DMS114 treated with DMSO at 0.1 percent for 48 hours (cell line): ENCODE data around the gene C19orf33.
A peak's percentile ranks its signal among the peaks of the same experiment; 100 is the strongest.
"Not testable (repeated sequence)": the region's sequence is repeated elsewhere in the genome, so short reads cannot be mapped to it uniquely, and the experiment has no call there.

Experiments used
- DNase-seq: peaks from one replicate; lab custom pipeline; 2025; ENCODE audit not compliant: unreplicated experiment; lab: John Stamatoyannopoulos, UW

C19orf33 gene

DNA sequence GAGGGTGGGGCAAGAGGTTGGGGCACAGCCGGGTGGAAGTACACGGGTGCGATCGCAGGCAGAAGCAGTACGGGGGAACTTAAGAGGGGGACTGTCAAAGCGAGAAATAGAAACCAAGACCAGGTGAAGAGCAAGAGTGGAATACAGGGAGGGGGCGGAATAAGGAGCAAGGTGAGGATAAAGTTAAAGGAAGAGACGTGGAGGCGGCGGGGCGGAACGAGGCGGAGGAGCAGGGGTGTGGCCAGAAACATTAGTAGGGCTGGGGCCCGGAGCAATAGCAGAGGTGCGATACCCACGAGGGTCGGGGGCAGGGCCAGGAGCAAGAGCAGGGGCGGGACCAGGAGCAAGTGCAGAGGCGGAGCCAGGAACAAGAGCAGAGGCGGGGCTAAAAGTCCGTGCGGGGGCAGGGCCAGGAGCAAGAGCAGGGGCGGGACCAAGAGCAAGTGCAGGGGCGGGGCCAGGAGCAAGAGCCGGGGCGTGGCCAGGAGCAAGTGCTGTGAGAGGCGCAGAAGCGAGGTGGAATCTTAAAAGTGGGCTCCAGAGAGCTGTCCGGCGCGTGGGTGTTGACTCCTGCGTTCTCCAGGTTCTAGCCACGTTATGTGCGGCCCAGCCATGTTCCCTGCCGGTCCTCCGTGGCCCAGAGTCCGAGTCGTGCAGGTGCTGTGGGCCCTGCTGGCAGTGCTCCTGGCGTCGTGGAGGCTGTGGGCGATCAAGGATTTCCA lies 32.7 kb downstream of the C19orf33 start:
- DNase-seq = peak; percentile 95

DNA sequence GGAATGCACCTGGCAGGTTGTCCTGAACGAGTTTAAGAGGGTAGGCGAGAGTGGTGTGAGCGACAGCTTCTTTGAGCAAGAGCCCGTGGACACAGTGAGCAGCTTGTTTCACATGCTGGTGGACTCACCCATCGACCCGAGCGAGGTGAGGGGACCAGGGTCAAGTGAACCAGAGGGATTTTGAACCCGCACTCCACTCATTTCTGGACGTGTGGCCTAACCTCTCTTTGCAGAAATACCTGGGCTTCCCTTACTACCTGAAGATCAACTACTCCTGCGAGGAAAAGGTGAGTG lies 33.3 kb downstream of the C19orf33 start:
- no peak for DNase-seq

DNA sequence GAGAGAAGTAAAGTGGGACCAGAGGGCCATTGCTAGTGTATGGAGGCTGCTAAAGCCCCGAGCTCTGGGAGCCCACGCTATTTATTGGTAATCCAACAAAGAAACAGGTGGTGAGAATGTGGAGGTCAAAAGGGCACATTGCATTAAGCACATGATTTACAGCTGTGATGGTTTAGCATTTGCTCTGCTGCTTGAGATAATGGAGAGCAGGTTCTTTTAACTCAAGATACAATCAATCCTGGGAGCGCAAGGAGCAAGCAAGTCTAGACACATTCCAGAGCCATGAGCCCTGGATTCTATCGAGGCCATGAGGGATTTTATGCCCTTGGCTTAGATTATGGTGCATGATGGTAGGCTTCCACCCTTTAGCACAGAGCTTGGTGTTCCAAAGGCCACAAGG lies 35.0 kb downstream of the C19orf33 start:
- DNase-seq = not testable (repeated sequence)

DNA sequence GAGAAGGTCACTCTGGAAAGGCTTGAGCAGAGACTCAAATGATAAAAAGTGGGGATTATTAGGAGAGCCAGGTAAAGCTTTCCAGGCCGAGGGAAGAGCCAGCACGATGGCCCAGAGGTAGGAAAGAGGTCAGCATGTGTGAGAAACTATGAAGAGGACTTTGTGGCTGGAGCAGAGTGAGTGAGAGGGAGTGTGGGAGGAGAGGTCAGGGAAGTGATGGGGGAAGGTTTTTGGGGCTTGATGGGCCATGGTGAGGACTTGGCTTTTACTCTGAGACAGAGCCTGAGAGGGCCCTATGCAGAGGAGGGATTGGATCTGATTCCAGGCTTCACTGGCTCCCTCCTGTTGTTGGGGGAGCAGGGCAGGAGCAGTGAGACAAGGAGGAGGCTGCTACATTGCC lies 36.9 kb downstream of the C19orf33 start:
- no peak for DNase-seq

DNA sequence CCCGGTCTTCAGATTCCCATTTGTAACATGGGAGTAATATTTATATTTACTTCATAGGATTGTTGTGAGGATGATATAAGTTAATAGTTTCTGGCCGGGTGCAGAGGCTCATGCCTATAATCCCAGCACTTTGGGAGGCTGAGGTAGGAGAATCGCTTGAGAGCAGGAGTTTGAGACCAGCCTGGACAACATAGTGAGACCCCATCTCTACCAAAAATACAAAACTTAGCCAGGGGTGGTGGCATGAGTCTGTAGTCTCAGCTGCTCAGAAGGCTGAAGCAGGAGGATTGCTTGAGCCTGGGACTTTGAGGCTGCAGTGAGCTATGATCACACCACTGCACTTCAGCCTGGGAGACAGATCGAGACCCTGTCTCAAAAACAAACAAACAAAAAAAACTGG lies 42.8 kb downstream of the C19orf33 start:
- DNase-seq = no peak

DNA sequence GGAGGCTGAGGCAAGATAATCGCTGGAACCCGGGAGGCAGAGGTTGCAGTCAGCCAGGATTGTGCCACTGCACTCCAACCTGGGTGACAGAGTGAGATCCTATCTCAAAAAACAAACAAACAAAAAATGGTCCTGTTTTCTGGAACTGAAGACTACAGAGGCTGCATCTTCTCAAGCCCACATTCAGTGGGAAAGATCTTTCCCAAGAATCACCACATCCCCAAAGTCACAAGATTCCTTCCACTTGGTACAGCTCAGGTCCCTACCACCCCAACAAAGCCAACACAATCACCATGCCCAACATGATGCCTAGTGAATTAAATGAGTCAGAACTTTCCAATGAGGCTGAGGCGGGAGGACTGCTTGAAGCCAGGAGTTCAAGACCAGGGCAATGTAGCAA lies 46.8 kb downstream of the C19orf33 start:
- no peak for DNase-seq

DNA sequence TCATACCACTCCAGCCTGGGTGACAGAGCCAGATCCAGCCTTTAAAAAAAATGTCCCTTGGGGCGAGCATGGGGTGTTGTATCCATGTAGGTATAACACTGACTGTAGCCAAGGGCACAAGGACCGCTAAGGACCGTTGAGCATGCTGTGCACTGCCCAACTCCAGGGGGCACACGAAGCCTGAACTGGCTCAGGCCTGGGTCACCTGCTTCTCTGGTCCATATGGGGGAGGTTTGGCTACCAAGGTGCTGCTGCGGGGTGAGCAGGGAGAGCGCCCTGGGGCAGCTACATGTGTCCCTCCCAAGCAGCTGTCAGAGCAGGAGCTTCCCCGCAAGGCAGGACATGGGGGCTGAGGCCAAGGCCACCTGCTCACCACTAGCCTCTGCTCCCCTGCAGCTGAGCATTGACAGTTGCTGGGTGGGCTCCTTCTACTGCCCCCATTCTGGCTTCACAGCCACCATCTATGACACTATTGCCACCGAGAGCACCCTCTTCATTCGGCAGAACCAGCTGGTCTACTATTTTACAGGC lies 47.9 kb downstream of the C19orf33 start:
- no peak for DNase-seq

DNA sequence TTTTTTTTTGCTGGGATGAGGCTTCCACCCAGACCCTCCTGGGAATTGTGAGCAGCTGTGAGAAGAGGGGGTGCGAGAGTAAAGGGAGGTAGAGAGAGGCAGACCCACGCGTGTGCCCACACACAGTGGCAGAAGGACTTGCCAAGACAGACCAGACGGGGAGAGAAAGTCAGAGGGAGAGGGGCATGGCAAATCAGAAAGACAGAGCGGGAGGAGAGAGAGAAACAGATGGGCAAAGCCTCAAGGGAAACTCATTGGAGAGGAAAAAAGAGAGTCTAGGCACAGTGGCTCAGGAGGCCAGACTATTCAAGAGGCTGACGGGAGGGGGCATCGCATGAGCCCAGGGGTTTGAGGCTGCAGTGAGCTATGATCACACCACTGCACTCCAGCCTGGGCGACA lies 48.6 kb downstream of the C19orf33 start:
- no peak for DNase-seq
